GM23338 (cell line): Measurements from ENCODE around the gene ITSN2. TPM values are rescaled to one million over a fixed set of nuclear protein-coding genes. Genes with fewer than 3 reads are reported as not detected.
A peak's percentile ranks its signal among the peaks of the same experiment; 100 is the strongest.

Experiments
- ATAC-seq: fragments of 200-7000 bp; cut with Tn5 transposase; 3 replicates; pipeline ENCODE4 v1.9.1; 2020
- DNase-seq: peaks from one replicate; pipeline ENCODE4 v3.0.0-alpha.2; 2015; ENCODE audit warnings: low spot score
- H2AFZ ChIP-seq: fragments of 200-600 bp; sonication (generic); 2 replicates; pipeline ENCODE4 v1.8.0; 2016; ENCODE audit warnings: antibody characterized with exemption, mild to moderate bottlenecking, moderate library complexity
- H3F3A ChIP-seq: fragments of 200-600 bp; sonication (generic); replicated peaks from 2 replicates; pipeline ENCODE4 v1.8.0; 2017; ENCODE audit warnings: antibody characterized with exemption, mixed run types, low read depth
- H3K27ac ChIP-seq: fragments of 200-600 bp; sonication (generic); 2 replicates; pipeline ENCODE4 v1.6.1; 2016; ENCODE audit warnings: low read depth
- H3K27me3 ChIP-seq: fragments of 200-600 bp; sonication (generic); 2 replicates; pipeline ENCODE4 v1.8.0; 2016; ENCODE audit warnings: mild to moderate bottlenecking, mixed run types, moderate library complexity; ENCODE audit not compliant: insufficient read depth
- H3K36me3 ChIP-seq: fragments of 200-600 bp; sonication (generic); 2 replicates; pipeline ENCODE4 v1.8.0; 2016; ENCODE audit warnings: mild to moderate bottlenecking; ENCODE audit not compliant: insufficient read depth
- H3K4me1 ChIP-seq: fragments of 200-600 bp; sonication (generic); 2 replicates; pipeline ENCODE4 v1.8.0; 2016; ENCODE audit warnings: mild to moderate bottlenecking, moderate library complexity; ENCODE audit not compliant: insufficient read depth
- H3K4me2 ChIP-seq: fragments of 200-600 bp; sonication (generic); 2 replicates; pipeline ENCODE4 v1.7.1; 2017; ENCODE audit warnings: mixed run types
- H3K4me3 ChIP-seq: fragments of 200-600 bp; sonication (generic); 2 replicates; pipeline ENCODE4 v1.6.1; 2016; ENCODE audit warnings: mixed run types
- H3K79me2 ChIP-seq: fragments of 200-600 bp; sonication (generic); replicated peaks from 2 replicates; pipeline ENCODE4 v1.8.0; 2017; ENCODE audit warnings: mild to moderate bottlenecking; ENCODE audit not compliant: insufficient read depth
- H3K9me2 ChIP-seq: fragments of 200-600 bp; sonication (generic); 2 replicates; pipeline ENCODE4 v1.8.0; 2017; ENCODE audit not compliant: insufficient read depth
- H4K20me1 ChIP-seq: fragments of 200-600 bp; sonication (generic); replicated peaks from 2 replicates; pipeline ENCODE4 v1.8.0; 2017; ENCODE audit warnings: mild to moderate bottlenecking; ENCODE audit not compliant: insufficient read depth
- H3K27ac Mint-ChIP-seq: 2 replicates; pipeline ENCODE4 v1.8.0; 2020; ENCODE audit warnings: inconsistent platforms, mild to moderate bottlenecking, moderate library complexity, mixed read lengths
- H3K27me3 Mint-ChIP-seq: 3 replicates; pipeline ENCODE4 v1.8.0; 2022; ENCODE audit warnings: low read depth, mild to moderate bottlenecking, moderate library complexity, mixed read lengths, inconsistent platforms; ENCODE audit not compliant: insufficient read depth, poor library complexity
- H3K36me3 Mint-ChIP-seq: 3 replicates; pipeline ENCODE4 v1.8.0; 2021; ENCODE audit warnings: low read depth, mild to moderate bottlenecking, inconsistent platforms, moderate library complexity, mixed read lengths
- H3K4me1 Mint-ChIP-seq: 3 replicates; pipeline ENCODE4 v1.8.0; 2020; ENCODE audit warnings: mild to moderate bottlenecking, inconsistent platforms, mixed read lengths
- H3K4me3 Mint-ChIP-seq: 3 replicates; pipeline ENCODE4 v1.8.0; 2021; ENCODE audit warnings: moderate library complexity, mild to moderate bottlenecking, inconsistent platforms, mixed read lengths
- H3K9me3 Mint-ChIP-seq: 3 replicates; pipeline ENCODE4 v1.8.0; 2020; ENCODE audit warnings: moderate library complexity, mild to moderate bottlenecking, inconsistent platforms, mixed read lengths
- CREB1 ChIP-seq: fragments of 250-450 bp; sonication (Bioruptor Pico); IDR thresholded peaks from 2 replicates; pipeline ENCODE4 v1.5.0; 2020; ENCODE audit warnings: low read depth, mild to moderate bottlenecking, moderate library complexity
- ETS1 ChIP-seq: IDR thresholded peaks from 2 replicates; pipeline ENCODE4 v1.6.1; 2016; ENCODE audit warnings: antibody characterized with exemption
- EZH2phosphoT487 ChIP-seq: fragments of 200-600 bp; sonication (generic); IDR thresholded peaks from one replicate; pipeline ENCODE4 v1.8.1; 2018; ENCODE audit warnings: antibody characterized with exemption; ENCODE audit not compliant: unreplicated experiment
- JUNB ChIP-seq: IDR thresholded peaks from one replicate; pipeline ENCODE4 v1.6.1; 2016; ENCODE audit warnings: antibody characterized with exemption; ENCODE audit not compliant: unreplicated experiment
- NANOG ChIP-seq: IDR thresholded peaks from 2 replicates; pipeline ENCODE4 v1.6.1; 2016; ENCODE audit warnings: antibody characterized with exemption, borderline replicate concordance
- POLR2AphosphoS5 ChIP-seq: IDR thresholded peaks from 2 replicates; pipeline ENCODE4 v1.6.1; 2016; ENCODE audit warnings: antibody characterized with exemption, low read depth
- REST ChIP-seq: IDR thresholded peaks from one replicate; pipeline ENCODE4 v1.6.1; 2018; ENCODE audit warnings: antibody characterized with exemption; ENCODE audit not compliant: unreplicated experiment
- STAT1 ChIP-seq: IDR thresholded peaks from one replicate; pipeline ENCODE4 v1.6.1; 2016; ENCODE audit warnings: antibody characterized with exemption; ENCODE audit not compliant: unreplicated experiment
- ZNF114 ChIP-seq: fragments of 250-450 bp; sonication (Bioruptor Pico); IDR thresholded peaks from 2 replicates; pipeline ENCODE4 v1.5.0; 2020; ENCODE audit warnings: mild to moderate bottlenecking, moderate library complexity
- polyA plus RNA-seq: library from polyadenylated mRNA; unstranded; fragments of >200 nt; fragmentation: Nextera tagmentation; extraction: Ambion mirVana; gene quantifications from 2 replicates; pipeline ENCODE4 v1.2.1, GENCODE V29; 2016
- total RNA-seq: library from RNA; depleted of rRNA; stranded (reverse); fragments of >200 nt; shearing (Covaris generic); gene quantifications from 2 replicates; pipeline ENCODE4 v1.2.3, GENCODE V29; 2014
- TF ChIP-seq, protein P1 (sequence below): fragments of 250-450 bp; sonication (Bioruptor Pico); IDR thresholded peaks from 2 replicates; pipeline ENCODE4 v1.5.0; 2020; ENCODE audit warnings: mild to moderate bottlenecking, moderate library complexity
- TF ChIP-seq, protein P2 (sequence below), 2 experiments: fragments of 200-600 bp in 1 of 2; sonication (generic) in 1 of 2; conservative IDR thresholded peaks; 2 replicates each; pipeline versions ENCODE4 v1.5.1 to v1.6.1; 2016 to 2017; ENCODE audit warnings: antibody characterized with exemption in 2 of 2, low read depth in 2 of 2, mild to moderate bottlenecking in 2 of 2, moderate library complexity in 1 of 2

ITSN2 gene
- total and polyA plus RNA-seq, 2 experiments from 2014 or later: 17.1 to 17.8 TPM

- TF ChIP-seq REST: no peak
- TF ChIP-seq CREB1: no peak
- TF ChIP-seq ETS1: no peak
Observed at GRCh38 chr2:24329700-24330099, 30.6 kb downstream of the ITSN2 start (continued).

DNA sequence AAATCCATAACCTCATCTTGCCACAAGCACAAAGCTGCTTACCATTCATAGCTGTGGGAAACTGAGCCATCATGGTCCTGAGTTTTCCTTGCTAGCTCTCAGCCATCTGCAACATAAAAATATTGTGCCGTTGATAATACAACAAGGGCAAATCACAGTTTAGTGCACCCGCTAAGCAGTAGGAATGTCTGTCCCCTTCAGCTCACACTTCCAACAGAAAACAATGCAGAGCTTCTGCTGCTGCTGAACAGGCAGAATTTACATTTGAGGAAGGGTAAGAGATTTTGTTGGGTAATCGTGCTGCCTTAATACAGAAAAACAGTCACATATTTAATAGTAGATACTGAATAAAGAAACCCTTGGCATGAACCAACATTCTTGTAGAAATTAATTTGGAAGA lies 32.3 kb downstream of the ITSN2 start:
- no peaks in the 10 kb centered on the region for H3K27me3 ChIP-seq
- no peaks in the 10 kb centered on the region for H3K9me2 ChIP-seq
- H3K4me3 Mint-ChIP-seq: no peak overlapping the region
- no peaks in the 10 kb centered on the region for H3K9me3 Mint-ChIP-seq
- no peaks in the 10 kb centered on the region for H3K36me3 ChIP-seq
- H3K79me2 ChIP-seq: no peaks in the 10 kb centered on the region
- no peaks in the 10 kb centered on the region for H3F3A ChIP-seq
- H3K27ac ChIP-seq: peak overlapping the region; percentile 43; the same call in 1 of the 2 replicates
- peak; percentile 13 for DNase-seq
- no peaks in the 10 kb centered on the region for H4K20me1 ChIP-seq
- H3K27me3 Mint-ChIP-seq: peaks cover 2% of the 10 kb centered on the region
- H3K4me2 ChIP-seq: no peak overlapping the region
- peaks cover 7% of the 10 kb centered on the region for H3K4me1 Mint-ChIP-seq
- no peaks in the 10 kb centered on the region; the same call in 1 of the 2 replicates for H3K4me1 ChIP-seq
- H3K27ac Mint-ChIP-seq: no peak overlapping the region; the same call in 1 of the 2 replicates
- peak; percentile 71 for ATAC-seq
- no peaks in the 10 kb centered on the region for H3K36me3 Mint-ChIP-seq
- H3K4me3 ChIP-seq: no peak overlapping the region
- no peak overlapping the region for H2AFZ ChIP-seq
- TF ChIP-seq, protein P1, sequence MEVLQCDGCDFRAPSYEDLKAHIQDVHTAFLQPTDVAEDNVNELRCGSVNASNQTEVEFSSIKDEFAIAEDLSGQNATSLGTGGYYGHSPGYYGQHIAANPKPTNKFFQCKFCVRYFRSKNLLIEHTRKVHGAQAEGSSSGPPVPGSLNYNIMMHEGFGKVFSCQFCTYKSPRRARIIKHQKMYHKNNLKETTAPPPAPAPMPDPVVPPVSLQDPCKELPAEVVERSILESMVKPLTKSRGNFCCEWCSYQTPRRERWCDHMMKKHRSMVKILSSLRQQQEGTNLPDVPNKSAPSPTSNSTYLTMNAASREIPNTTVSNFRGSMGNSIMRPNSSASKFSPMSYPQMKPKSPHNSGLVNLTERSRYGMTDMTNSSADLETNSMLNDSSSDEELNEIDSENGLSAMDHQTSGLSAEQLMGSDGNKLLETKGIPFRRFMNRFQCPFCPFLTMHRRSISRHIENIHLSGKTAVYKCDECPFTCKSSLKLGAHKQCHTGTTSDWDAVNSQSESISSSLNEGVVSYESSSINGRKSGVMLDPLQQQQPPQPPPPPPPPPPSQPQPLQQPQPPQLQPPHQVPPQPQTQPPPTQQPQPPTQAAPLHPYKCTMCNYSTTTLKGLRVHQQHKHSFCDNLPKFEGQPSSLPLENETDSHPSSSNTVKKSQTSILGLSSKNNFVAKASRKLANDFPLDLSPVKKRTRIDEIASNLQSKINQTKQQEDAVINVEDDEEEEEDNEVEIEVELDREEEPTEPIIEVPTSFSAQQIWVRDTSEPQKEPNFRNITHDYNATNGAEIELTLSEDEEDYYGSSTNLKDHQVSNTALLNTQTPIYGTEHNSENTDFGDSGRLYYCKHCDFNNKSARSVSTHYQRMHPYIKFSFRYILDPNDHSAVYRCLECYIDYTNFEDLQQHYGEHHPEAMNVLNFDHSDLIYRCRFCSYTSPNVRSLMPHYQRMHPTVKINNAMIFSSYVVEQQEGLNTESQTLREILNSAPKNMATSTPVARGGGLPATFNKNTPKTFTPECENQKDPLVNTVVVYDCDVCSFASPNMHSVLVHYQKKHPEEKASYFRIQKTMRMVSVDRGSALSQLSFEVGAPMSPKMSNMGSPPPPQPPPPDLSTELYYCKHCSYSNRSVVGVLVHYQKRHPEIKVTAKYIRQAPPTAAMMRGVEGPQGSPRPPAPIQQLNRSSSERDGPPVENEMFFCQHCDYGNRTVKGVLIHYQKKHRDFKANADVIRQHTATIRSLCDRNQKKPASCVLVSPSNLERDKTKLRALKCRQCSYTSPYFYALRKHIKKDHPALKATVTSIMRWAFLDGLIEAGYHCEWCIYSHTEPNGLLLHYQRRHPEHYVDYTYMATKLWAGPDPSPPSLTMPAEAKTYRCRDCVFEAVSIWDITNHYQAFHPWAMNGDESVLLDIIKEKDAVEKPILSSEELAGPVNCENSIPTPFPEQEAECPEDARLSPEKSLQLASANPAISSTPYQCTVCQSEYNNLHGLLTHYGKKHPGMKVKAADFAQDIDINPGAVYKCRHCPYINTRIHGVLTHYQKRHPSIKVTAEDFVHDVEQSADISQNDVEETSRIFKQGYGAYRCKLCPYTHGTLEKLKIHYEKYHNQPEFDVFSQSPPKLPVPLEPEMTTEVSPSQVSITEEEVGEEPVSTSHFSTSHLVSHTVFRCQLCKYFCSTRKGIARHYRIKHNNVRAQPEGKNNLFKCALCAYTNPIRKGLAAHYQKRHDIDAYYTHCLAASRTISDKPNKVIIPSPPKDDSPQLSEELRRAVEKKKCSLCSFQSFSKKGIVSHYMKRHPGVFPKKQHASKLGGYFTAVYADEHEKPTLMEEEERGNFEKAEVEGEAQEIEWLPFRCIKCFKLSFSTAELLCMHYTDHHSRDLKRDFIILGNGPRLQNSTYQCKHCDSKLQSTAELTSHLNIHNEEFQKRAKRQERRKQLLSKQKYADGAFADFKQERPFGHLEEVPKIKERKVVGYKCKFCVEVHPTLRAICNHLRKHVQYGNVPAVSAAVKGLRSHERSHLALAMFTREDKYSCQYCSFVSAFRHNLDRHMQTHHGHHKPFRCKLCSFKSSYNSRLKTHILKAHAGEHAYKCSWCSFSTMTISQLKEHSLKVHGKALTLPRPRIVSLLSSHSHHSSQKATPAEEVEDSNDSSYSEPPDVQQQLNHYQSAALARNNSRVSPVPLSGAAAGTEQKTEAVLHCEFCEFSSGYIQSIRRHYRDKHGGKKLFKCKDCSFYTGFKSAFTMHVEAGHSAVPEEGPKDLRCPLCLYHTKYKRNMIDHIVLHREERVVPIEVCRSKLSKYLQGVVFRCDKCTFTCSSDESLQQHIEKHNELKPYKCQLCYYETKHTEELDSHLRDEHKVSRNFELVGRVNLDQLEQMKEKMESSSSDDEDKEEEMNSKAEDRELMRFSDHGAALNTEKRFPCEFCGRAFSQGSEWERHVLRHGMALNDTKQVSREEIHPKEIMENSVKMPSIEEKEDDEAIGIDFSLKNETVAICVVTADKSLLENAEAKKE: no peak
- TF ChIP-seq STAT1 (no peak), JUNB (no peak), NANOG (no peak), ZNF114 (CRISPR knock-in tag) (no peak), POLR2AphosphoS5 (no peak), EZH2phosphoT487 (no peak)
- TF ChIP-seq, protein P2, sequence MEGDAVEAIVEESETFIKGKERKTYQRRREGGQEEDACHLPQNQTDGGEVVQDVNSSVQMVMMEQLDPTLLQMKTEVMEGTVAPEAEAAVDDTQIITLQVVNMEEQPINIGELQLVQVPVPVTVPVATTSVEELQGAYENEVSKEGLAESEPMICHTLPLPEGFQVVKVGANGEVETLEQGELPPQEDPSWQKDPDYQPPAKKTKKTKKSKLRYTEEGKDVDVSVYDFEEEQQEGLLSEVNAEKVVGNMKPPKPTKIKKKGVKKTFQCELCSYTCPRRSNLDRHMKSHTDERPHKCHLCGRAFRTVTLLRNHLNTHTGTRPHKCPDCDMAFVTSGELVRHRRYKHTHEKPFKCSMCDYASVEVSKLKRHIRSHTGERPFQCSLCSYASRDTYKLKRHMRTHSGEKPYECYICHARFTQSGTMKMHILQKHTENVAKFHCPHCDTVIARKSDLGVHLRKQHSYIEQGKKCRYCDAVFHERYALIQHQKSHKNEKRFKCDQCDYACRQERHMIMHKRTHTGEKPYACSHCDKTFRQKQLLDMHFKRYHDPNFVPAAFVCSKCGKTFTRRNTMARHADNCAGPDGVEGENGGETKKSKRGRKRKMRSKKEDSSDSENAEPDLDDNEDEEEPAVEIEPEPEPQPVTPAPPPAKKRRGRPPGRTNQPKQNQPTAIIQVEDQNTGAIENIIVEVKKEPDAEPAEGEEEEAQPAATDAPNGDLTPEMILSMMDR (conservative IDR thresholded peaks at IDR 0.05; ENCODE audit: low read depth in 2 of 2): no peak
